ENCODE data around the gene APBA2. TPM values are rescaled to one million over a fixed set of nuclear protein-coding genes. Genes with fewer than 3 reads are reported as not detected.

Gene APBA2
- total RNA-seq, 1 donor from 2014 or later: 25.2 TPM

GRCh38 chr15:29131840-29132420 lies 246.2 kb downstream of the APBA2 start:
- no peak for DNase-seq (ENCODE audit: low read depth in 2 of 2)

GRCh38 chr15:29132735-29133181 lies 247.0 kb downstream of the APBA2 start:
- DNase-seq (ENCODE audit: low read depth in 2 of 2): no peak

DNA sequence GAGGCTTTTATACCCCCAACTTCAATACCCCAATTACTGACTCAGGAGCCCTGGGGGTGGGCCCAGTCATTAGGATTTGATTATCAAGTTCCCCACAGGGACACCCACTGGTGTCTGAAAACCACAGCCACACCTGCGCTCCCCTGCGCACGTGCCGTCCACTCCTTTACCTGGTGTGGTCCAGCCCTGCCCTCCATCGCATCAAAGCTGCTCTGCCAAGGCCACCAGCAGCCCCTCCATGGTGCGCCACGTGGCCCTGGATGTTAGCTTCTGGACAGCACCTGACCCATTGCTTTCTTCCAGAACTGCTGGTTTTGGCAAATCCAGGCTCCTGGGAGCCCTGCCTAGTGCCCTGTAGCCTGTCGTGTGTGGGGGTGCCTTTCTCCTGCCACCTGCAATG lies 247.5 kb downstream of the APBA2 start:
- DNase-seq (ENCODE audit: low read depth in 2 of 2): no peak

DNA sequence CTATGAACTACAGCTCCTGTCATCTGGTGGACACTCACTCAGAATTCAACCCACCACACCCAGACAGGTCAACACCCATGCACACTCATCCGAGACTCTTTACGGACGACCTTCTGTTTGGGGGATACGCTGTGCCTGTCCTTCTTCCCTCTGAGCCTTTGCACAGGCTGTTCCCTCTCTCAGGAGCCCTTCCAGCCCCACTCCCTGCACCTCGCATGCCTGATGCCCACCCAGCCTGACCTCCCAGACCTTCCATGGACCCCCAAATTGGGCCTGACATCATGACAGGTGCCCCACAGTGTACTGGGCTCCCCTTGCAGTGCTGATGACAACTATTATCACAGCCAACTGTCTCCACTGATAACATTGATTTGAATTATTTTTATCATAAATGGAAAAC lies 248.0 kb downstream of the APBA2 start:
- no peak for DNase-seq (ENCODE audit: low read depth in 2 of 2)

DNA sequence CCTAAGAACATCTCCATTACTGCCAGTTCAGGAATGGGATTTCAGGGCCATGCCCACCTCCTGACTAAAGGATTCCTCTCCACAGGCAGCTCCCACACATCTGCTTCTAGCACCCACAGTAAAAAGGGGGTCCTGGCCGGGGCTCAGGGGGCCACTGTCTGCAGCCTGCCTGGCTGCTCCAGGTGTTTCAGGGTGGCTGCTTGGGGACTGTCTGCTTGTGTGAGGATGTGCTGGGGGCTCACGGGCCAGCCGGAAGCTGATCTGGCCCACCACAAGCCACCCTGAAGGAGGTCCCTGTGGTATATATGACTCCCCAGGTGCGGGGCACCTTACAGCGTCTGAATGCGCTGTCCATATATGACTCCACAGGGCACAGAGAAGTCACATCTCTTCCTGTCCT lies 248.5 kb downstream of the APBA2 start:
- DNase-seq (ENCODE audit: low read depth in 2 of 2): no peak

DNA sequence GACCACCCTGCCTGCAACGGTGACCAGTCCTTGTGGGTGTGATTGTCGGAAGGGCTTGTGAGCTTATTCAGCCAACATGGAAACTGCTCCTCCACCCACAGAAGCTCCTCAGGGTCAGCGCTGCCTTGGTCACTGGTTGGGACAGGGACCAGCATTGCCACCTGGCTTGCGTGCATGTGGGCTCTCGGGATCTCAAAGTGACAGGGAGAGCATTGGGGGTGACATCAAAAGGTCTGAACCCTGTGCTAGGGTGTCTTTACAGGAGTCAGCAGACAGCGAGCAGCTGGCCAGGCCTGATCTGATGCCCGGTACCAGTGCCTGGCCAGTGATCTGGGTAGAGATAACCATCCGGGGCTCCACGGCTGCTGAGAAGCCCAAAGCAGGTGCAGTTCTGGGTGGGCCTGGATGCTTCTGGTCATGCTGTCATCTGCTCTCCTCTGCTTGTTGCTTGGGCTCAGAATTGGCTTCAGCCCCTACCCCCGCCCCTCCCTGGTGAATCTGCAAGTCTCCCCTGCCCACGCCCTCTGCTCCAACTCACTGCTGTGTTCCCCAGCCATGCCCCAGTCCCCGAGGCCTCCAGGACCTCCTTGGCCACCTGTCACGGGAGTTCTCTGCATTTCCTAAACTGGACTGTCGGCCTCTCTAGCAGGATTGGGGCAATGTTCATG lies 249.0 kb downstream of the APBA2 start:
- DNase-seq (ENCODE audit: low read depth in 2 of 2): no peak

- DNase-seq (ENCODE audit: low read depth in 2 of 2): no peak
Measured at GRCh38 chr15:29135309-29135657, 249.5 kb downstream of the APBA2 start.

DNA sequence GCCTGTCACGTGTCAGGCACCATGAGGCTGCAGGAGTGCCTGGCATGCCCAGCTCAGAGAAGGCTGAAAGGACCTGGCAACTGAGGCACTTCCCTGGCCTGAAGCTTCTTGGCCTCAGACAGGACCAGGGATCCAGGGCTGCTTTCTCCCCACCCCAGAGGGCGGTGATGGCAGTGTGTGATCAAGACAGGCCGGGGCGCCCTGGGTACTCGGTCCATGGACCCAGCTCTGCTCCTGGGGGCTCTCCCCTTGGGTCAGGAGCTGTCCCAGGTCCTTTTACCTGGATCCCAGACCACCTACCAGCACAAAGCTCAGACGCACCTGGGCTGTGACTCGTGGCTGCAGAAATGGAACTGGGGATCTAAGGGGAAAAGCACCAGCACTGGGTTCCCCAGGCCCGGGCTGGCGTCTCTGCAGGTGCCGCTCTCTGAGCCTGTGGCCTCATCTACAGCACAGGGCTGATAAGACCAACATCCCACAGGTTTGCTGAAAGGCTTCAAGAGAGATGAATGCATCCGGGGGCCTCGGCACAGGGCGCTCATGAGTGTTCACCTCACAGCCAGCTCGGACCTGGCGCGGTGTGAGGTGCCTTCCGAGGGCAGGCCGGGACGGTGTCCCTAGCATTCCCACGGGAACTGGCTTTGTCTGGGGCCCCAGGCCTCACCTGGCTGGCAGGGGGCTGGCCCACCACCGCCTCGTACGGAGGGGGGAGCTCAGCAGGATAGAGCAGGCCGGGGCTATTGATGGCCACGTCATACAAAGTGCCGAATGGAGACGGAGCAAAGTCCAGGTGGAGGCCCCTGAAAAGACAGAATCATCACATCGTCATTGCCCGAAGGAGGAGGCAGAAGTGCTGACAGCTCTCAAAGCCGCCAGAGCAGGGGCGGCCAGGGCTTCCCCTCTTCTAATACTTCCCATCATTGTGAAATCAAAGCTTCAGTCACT lies 250.2 kb downstream of the APBA2 start:
- no peak for DNase-seq (ENCODE audit: low read depth in 2 of 2)

- DNase-seq (ENCODE audit: low read depth in 2 of 2): no peak
Measured at GRCh38 chr15:29138260-29138659, 252.5 kb downstream of the APBA2 start.

DNA sequence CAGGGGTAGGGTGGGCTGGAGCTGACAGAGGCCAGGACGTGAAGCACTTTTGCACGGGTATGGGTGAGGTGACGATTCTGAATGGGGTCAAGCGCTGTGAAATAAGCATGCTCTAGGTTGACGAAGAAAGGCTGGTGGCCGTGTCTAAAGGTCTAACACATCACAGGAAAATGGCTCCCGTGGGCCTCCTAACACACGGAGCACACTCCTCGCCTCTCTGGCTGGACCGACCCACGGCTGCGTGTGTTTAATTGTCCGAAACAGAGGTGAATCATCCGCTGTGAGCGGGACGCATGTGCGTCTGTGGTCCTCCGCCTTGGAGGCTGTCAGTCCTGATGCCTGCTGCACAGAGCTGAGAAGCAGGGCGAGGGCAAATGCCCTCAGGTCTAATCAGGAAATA lies 253.3 kb downstream of the APBA2 start:
- no peak for DNase-seq (ENCODE audit: low read depth in 2 of 2)

- peak; percentile 38 to 56 for DNase-seq (ENCODE audit: low read depth in 2 of 2)
Measured at GRCh38 chr15:29139540-29140459, 254.0 kb downstream of the APBA2 start.

GRCh38 chr15:29140475-29141307 lies 254.9 kb downstream of the APBA2 start:
- DNase-seq (ENCODE audit: low read depth in 2 of 2): no peak

- DNase-seq (ENCODE audit: low read depth in 2 of 2): peak in 1 of 2 donors; percentile 15
Measured at GRCh38 chr15:29141308-29142128, 255.7 kb downstream of the APBA2 start.

- no peak for DNase-seq (ENCODE audit: low read depth in 2 of 2)
Measured at GRCh38 chr15:29142129-29142747, 256.5 kb downstream of the APBA2 start.

DNA sequence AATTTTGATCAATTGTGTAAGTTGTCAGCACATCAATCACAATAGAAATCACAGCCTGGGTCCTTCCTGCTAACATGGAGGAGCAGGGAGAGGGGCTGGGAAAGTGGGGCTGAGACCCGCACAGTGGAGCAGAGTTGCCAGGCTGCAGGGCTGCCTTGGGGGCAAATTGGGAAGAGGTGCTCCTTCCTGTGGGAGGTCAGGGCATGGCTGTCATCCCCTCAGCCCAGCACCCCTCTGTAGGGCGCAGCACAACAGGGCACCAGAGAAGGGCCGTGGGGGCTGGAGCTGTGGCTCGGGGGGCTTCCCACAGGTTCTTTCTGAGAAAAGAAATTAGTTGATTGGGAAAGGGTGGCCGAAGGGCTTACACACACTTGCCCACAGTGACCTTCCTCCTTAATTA lies 257.5 kb downstream of the APBA2 start:
- DNase-seq (ENCODE audit: low read depth in 2 of 2): no peak

DNA sequence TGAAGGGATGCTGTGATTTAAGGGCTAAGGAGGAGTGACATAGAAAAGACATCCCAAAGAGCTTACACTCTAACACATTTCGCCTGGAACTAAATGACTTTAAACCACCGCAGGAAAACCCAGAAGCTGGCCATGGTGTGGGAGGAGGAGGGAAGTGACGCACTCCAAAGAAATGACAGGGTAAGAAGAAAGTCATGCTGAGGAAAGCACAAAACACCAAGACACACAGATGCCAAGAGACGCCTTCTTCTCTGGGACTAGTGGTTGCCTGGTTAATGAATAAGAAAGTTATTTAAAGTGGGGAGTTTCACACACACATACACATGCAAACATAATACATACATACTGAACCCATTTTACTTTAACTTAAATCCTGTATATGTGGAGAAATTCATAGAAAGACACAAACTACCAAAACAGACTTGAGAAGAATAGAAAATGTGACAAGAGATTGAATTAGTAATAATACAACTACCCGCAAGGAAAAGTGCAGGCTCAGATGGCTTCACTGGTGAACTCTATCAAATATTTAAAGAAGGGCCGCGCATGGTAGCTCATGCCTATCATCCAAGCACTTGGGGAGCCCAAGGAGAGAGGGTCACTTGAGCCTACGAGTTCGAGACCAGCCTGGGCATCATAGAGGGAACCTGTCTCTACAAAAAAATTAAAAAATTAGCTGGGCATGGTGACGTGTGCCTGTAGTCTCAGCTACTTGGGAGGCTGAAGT lies 258.3 kb downstream of the APBA2 start:
- peak in 1 of 2 donors; percentile 49 for DNase-seq (ENCODE audit: low read depth in 2 of 2)

GRCh38 chr15:29149738-29150075 lies 263.9 kb downstream of the APBA2 start:
- peak; percentile 17 to 33 for DNase-seq (ENCODE audit: low read depth in 2 of 2)
